ENCODE measurements around the gene EP300. TPM values are rescaled to one million over a fixed set of nuclear protein-coding genes. Genes with fewer than 3 reads are reported as not detected.
"Not testable (repeated sequence)": the region's sequence is repeated elsewhere in the genome, so short reads cannot be mapped to it uniquely, and the experiment has no call there.

Gene EP300
- total RNA-seq, 1 experiment from 2014 or later, result 25.2 TPM

GRCh38 chr22:41078931-41079330 lies 13.5 kb upstream of the EP300 start:
- no peak for DNase-seq (ENCODE audit: low read depth)

- DNase-seq (ENCODE audit: low read depth), result no peak
Observed at GRCh38 chr22:41085842-41086241, 6.5 kb upstream of the EP300 start.

GRCh38 chr22:41091132-41092022 lies 1.0 kb upstream of the EP300 start:
- peak; percentile 94 for DNase-seq (ENCODE audit: low read depth)

GRCh38 chr22:41092847-41093411 lies 537 bp downstream of the EP300 start:
- peak; percentile 37 for DNase-seq (ENCODE audit: low read depth)

- peak; percentile 37 for DNase-seq (ENCODE audit: low read depth)
Observed at GRCh38 chr22:41094041-41094593, 1.7 kb downstream of the EP300 start.

GRCh38 chr22:41096391-41096790 lies 4.0 kb downstream of the EP300 start:
- DNase-seq (ENCODE audit: low read depth), result no peak

GRCh38 chr22:41096841-41097240 lies 4.4 kb downstream of the EP300 start:
- no peak for DNase-seq (ENCODE audit: low read depth)

GRCh38 chr22:41099036-41099435 lies 6.6 kb downstream of the EP300 start:
- DNase-seq (ENCODE audit: low read depth), result no peak

GRCh38 chr22:41106122-41106968 lies 14.0 kb downstream of the EP300 start:
- DNase-seq (ENCODE audit: low read depth), result peak; percentile 16

- DNase-seq (ENCODE audit: low read depth), result not testable (repeated sequence)
Observed at GRCh38 chr22:41106969-41107325, 14.6 kb downstream of the EP300 start.

GRCh38 chr22:41110968-41111367 lies 18.6 kb downstream of the EP300 start:
- no peak for DNase-seq (ENCODE audit: low read depth)

- DNase-seq (ENCODE audit: low read depth), result no peak
Observed at GRCh38 chr22:41116342-41116741, 23.9 kb downstream of the EP300 start.

GRCh38 chr22:41117127-41117965 lies 25.0 kb downstream of the EP300 start:
- no peak for DNase-seq (ENCODE audit: low read depth)

- DNase-seq (ENCODE audit: low read depth), result peak; percentile 2
Observed at GRCh38 chr22:41123151-41123550, 30.8 kb downstream of the EP300 start.

GRCh38 chr22:41124086-41124485 lies 31.7 kb downstream of the EP300 start:
- DNase-seq (ENCODE audit: low read depth), result no peak

- DNase-seq (ENCODE audit: low read depth), result no peak
Observed at GRCh38 chr22:41127451-41127850, 35.1 kb downstream of the EP300 start.

- DNase-seq (ENCODE audit: low read depth), result no peak
Observed at GRCh38 chr22:41128606-41129005, 36.2 kb downstream of the EP300 start.

- DNase-seq (ENCODE audit: low read depth), result no peak
Observed at GRCh38 chr22:41132550-41132949, 40.2 kb downstream of the EP300 start.

- DNase-seq (ENCODE audit: low read depth), result no peak
Observed at GRCh38 chr22:41140365-41140957, 48.1 kb downstream of the EP300 start.

GRCh38 chr22:41145921-41146320 lies 53.5 kb downstream of the EP300 start:
- DNase-seq (ENCODE audit: low read depth), result not testable (repeated sequence)

GRCh38 chr22:41146573-41146972 lies 54.2 kb downstream of the EP300 start:
- DNase-seq (ENCODE audit: low read depth), result peak; percentile 10
